Measurements from ENCODE around the gene OR2H2. TPM values are rescaled to one million over a fixed set of nuclear protein-coding genes. Genes with fewer than 3 reads are reported as not detected.

Gene OR2H2
- total RNA-seq, 2 experiments from 2014 or later = not detected

DNA sequence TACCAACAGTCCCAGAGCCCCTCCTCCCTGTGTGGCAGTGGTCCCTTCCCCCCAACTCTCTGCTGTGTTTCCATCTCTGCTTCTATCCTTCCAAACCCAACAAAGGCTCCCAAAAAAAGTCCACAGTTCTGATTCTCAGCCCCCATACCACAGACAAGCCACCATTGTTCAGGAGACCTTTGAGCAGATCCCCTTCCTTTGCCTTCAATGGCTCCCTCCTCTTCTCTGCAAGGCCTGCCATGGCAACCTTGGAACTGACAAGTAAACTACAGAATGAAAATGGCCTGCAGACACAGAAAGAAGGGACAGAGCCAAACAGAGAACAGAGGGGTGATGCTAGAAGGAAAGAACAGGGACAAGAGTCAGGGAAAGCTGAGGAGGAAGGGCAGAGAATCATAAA lies 23.2 kb downstream of the OR2H2 start:
- Histone ChIP-seq H3K9me3 (ENCODE audit: low read length) (no peaks in the 10 kb centered on the region), H3K9me2 (ENCODE audit: insufficient read depth, low read length) (no peaks in the 10 kb centered on the region), H3K4me3 (ENCODE audit: low read depth, low read length, poor library complexity, severe bottlenecking) (no peak overlapping the region), H4K20me1 (ENCODE audit: insufficient read depth, low read length) (no peaks in the 10 kb centered on the region), H3K4me1 (ENCODE audit: insufficient read depth, low read length, poor library complexity, severe bottlenecking) (no peaks in the 10 kb centered on the region), H3K36me3 (ENCODE audit: insufficient read depth, low read length) (peaks cover 4% of the 10 kb centered on the region; the same call in 1 of the 2 replicates), H3K79me2 (ENCODE audit: insufficient read depth, low read depth, low read length) (no peaks in the 10 kb centered on the region), H3K4me2 (ENCODE audit: low read length) (no peak overlapping the region), H3K27ac (ENCODE audit: low read depth, low read length, poor library complexity, severe bottlenecking) (no peak overlapping the region), H2AFZ (ENCODE audit: low read length) (no peak overlapping the region)
- ChIA-PET CTCF (ENCODE audit: unreplicated experiment) (no interaction called here), POLR2A (no interaction called here)
- BruUV-seq (replicated peaks) = no TSS peak
- TF ChIP-seq EZH2phosphoT487 (IDR thresholded peaks at IDR 0.05; ENCODE audit: borderline replicate concordance, low read depth, low read length) = no peak
- TF ChIP-seq, protein P1, sequence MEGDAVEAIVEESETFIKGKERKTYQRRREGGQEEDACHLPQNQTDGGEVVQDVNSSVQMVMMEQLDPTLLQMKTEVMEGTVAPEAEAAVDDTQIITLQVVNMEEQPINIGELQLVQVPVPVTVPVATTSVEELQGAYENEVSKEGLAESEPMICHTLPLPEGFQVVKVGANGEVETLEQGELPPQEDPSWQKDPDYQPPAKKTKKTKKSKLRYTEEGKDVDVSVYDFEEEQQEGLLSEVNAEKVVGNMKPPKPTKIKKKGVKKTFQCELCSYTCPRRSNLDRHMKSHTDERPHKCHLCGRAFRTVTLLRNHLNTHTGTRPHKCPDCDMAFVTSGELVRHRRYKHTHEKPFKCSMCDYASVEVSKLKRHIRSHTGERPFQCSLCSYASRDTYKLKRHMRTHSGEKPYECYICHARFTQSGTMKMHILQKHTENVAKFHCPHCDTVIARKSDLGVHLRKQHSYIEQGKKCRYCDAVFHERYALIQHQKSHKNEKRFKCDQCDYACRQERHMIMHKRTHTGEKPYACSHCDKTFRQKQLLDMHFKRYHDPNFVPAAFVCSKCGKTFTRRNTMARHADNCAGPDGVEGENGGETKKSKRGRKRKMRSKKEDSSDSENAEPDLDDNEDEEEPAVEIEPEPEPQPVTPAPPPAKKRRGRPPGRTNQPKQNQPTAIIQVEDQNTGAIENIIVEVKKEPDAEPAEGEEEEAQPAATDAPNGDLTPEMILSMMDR (conservative IDR thresholded peaks at IDR 0.05; ENCODE audit: low read length) = no peak
- intact Hi-C loops (cut with micrococcal nuclease; ENCODE audit: unreplicated experiment) = no loop called here
- no peak for DNase-seq (ENCODE audit: low spot score)

DNA sequence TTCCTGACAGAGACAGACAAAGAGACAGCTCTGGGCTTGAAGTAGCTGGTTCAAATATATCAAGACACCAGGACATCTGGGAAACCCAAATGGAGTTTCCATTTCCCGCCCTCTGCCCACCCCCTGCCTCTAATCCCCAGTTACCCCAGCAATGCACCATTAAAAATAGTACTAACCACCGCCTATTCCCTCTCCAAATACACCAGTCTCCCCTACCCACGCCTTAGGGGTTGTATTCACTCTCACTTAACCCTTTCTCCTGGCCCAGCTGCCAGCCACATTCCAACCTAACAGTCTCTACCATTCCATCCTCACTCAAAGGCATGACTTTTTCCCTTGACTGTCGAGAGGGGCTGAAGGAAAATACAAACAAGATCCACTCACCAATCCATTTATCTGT lies 25.6 kb downstream of the OR2H2 start:
- no peak overlapping the region for H2AFZ ChIP-seq (ENCODE audit: low read length)
- H3K4me1 ChIP-seq (ENCODE audit: insufficient read depth, low read length, poor library complexity, severe bottlenecking) = no peaks in the 10 kb centered on the region
- H3K9me2 ChIP-seq (ENCODE audit: insufficient read depth, low read length) = no peaks in the 10 kb centered on the region
- H3K4me3 ChIP-seq (ENCODE audit: low read depth, low read length, poor library complexity, severe bottlenecking) = no peak overlapping the region
- intact Hi-C loops (cut with micrococcal nuclease; ENCODE audit: unreplicated experiment) = no loop called here
- no peak for DNase-seq (ENCODE audit: low spot score)
- ChIA-PET POLR2A (no interaction called here), CTCF (ENCODE audit: unreplicated experiment) (no interaction called here)
- H3K4me2 ChIP-seq (ENCODE audit: low read length) = no peak overlapping the region
- no peaks in the 10 kb centered on the region for H4K20me1 ChIP-seq (ENCODE audit: insufficient read depth, low read length)
- H3K9me3 ChIP-seq (ENCODE audit: low read length) = no peaks in the 10 kb centered on the region
- no TSS peak for BruUV-seq (replicated peaks)
- peaks cover 4% of the 10 kb centered on the region; the same call in 1 of the 2 replicates for H3K36me3 ChIP-seq (ENCODE audit: insufficient read depth, low read length)
- TF ChIP-seq EZH2phosphoT487 (IDR thresholded peaks at IDR 0.05; ENCODE audit: borderline replicate concordance, low read depth, low read length) = no peak
- TF ChIP-seq, protein P1 (conservative IDR thresholded peaks at IDR 0.05; ENCODE audit: low read length) = no peak
- H3K27ac ChIP-seq (ENCODE audit: low read depth, low read length, poor library complexity, severe bottlenecking) = no peak overlapping the region
- no peaks in the 10 kb centered on the region for H3K79me2 ChIP-seq (ENCODE audit: insufficient read depth, low read depth, low read length)

DNA sequence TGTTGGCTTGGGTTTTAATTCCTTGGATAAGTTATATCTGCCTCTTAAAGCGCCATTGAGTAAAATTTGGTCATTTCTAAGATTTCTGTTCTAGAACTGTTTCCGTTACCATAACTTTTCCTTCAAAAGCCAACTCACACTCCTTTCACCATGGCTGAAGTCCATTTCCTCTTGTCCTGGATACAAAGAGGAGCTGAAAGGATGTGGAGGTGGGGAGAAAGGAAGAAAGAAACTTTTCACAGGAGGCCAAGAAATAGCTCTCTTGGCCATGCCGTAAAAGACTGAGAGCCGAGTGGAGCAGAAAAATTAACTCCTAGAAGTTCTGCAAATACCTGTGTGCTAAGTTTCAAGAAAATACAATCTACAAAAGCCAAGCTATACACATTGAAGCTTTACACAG lies 26.5 kb downstream of the OR2H2 start:
- POLR2A ChIA-PET = no interaction called here
- CTCF ChIA-PET (ENCODE audit: unreplicated experiment) = no interaction called here
- no TSS peak for BruUV-seq (replicated peaks)
- H3K9me3 ChIP-seq (ENCODE audit: low read length) = no peaks in the 10 kb centered on the region
- no peaks in the 10 kb centered on the region for H4K20me1 ChIP-seq (ENCODE audit: insufficient read depth, low read length)
- H3K4me3 ChIP-seq (ENCODE audit: low read depth, low read length, poor library complexity, severe bottlenecking) = no peak overlapping the region
- H3K4me1 ChIP-seq (ENCODE audit: insufficient read depth, low read length, poor library complexity, severe bottlenecking) = no peaks in the 10 kb centered on the region
- H3K36me3 ChIP-seq (ENCODE audit: insufficient read depth, low read length) = peaks cover 4% of the 10 kb centered on the region; the same call in 1 of the 2 replicates
- no peaks in the 10 kb centered on the region for H3K9me2 ChIP-seq (ENCODE audit: insufficient read depth, low read length)
- no peak for DNase-seq (ENCODE audit: low spot score)
- no peaks in the 10 kb centered on the region for H3K79me2 ChIP-seq (ENCODE audit: insufficient read depth, low read depth, low read length)
- no peak overlapping the region for H3K27ac ChIP-seq (ENCODE audit: low read depth, low read length, poor library complexity, severe bottlenecking)
- intact Hi-C loops (cut with micrococcal nuclease; ENCODE audit: unreplicated experiment) = no loop called here
- no peak overlapping the region for H3K4me2 ChIP-seq (ENCODE audit: low read length)
- H2AFZ ChIP-seq (ENCODE audit: low read length) = no peak overlapping the region
- TF ChIP-seq, protein P1 (conservative IDR thresholded peaks at IDR 0.05; ENCODE audit: low read length) = no peak
- no peak for TF ChIP-seq EZH2phosphoT487 (IDR thresholded peaks at IDR 0.05; ENCODE audit: borderline replicate concordance, low read depth, low read length)
